GM12878 (cell line): ENCODE results near the gene MPZL1. TPM values are rescaled to one million over a fixed set of nuclear protein-coding genes. Genes with fewer than 3 reads are reported as not detected.

Experiments used
- ATAC-seq: fragments of 200-7000 bp; cut with Tn5 transposase; 3 replicates; pipeline ENCODE4 v1.9.1; 2020; ENCODE audit warnings: mild to moderate bottlenecking, moderate library complexity
- BruUV-seq: library from RNA; stranded (reverse); fragments of 400-500 nt; replicated peaks from 2 replicates; lab custom pipeline; 2021; lab: Mats Ljungman, UMichigan
- CTCF ChIA-PET: fragments of 300-600 bp; sonication (Branson Sonifier 250); formaldehyde crosslinking; extraction: SDS; loops from one replicate; lab custom pipeline; 2021; ENCODE audit warnings: inconsistent platforms; lab: Yijun Ruan, JAX
- POLR2A ChIA-PET: fragments of 350-600 bp; formaldehyde crosslinking; extraction: SDS; loops from one replicate; lab custom pipeline; 2021; ENCODE audit warnings: inconsistent platforms; lab: Charles Lee
- RAD21 ChIA-PET: fragments of 300-600 bp; sonication (Branson Sonifier 250); formaldehyde crosslinking; loops from one replicate; lab custom pipeline; 2023; ENCODE audit warnings: antibody characterized with exemption; ENCODE audit not compliant: unreplicated experiment; lab: Charles Lee
- SMC1A ChIA-PET: fragments of 300-600 bp; sonication (Branson Sonifier 250); formaldehyde crosslinking; loops from one replicate; lab custom pipeline; 2023; ENCODE audit not compliant: unreplicated experiment, uncharacterized antibody; lab: Charles Lee
- DNase-seq: peaks from one replicate; pipeline ENCODE4 v3.0.0-alpha.2; 2011; ENCODE audit warnings: low read depth, low spot score
- FAIRE-seq: peaks from 3 replicates; lab custom pipeline; 2011; peaks lifted over from hg19 to GRCh38; lab: Jason Lieb, UNC
- H2AFZ ChIP-seq: 2 replicates; pipeline ENCODE4 v1.6.0; 2011; ENCODE audit warnings: low read depth, low read length, control low read depth; ENCODE audit not compliant: control insufficient read depth
- H3K27ac ChIP-seq: 2 replicates; pipeline ENCODE4 v1.5.1; 2011; ENCODE audit warnings: control low read depth; ENCODE audit not compliant: control insufficient read depth, insufficient read depth
- H3K27me3 ChIP-seq, 2 experiments: replicated peaks in 1 of 2; 2 replicates each; pipeline versions ENCODE4 v1.6.0 to v1.6.1; 2011; ENCODE audit warnings: low read length in 1 of 2; ENCODE audit not compliant: control insufficient read depth in 2 of 2, insufficient read depth in 2 of 2
- H3K36me3 ChIP-seq, 2 experiments: 2 replicates each; pipeline ENCODE4 v1.5.1; 2011; ENCODE audit warnings: low read length in 1 of 2; ENCODE audit not compliant: control insufficient read depth in 2 of 2, insufficient read depth in 2 of 2
- H3K4me1 ChIP-seq: 2 replicates; pipeline ENCODE4 v1.6.1; 2011; ENCODE audit warnings: mild to moderate bottlenecking, low read length, moderate library complexity, mixed read lengths; ENCODE audit not compliant: control insufficient read depth, insufficient read depth
- H3K4me2 ChIP-seq: 2 replicates; pipeline ENCODE4 v1.6.0; 2011; ENCODE audit warnings: control low read depth; ENCODE audit not compliant: control insufficient read depth, insufficient read depth
- H3K4me3 ChIP-seq: fragments of 200-600 bp; sonication (generic); 2 replicates; pipeline ENCODE4 v1.5.1; 2016
- H3K79me2 ChIP-seq: 2 replicates; pipeline ENCODE4 v1.6.0; 2011; ENCODE audit warnings: low read length; ENCODE audit not compliant: control insufficient read depth, insufficient read depth
- H3K9ac ChIP-seq: 2 replicates; pipeline ENCODE4 v1.8.0; 2011; ENCODE audit warnings: low read length, control low read depth, mixed read lengths; ENCODE audit not compliant: control insufficient read depth, insufficient read depth
- H3K9me3 ChIP-seq: replicated peaks from 3 replicates; pipeline ENCODE4 v1.5.1; 2011; ENCODE audit warnings: mild to moderate bottlenecking, low read length; ENCODE audit not compliant: control insufficient read depth, insufficient read depth
- H4K20me1 ChIP-seq: 2 replicates; pipeline ENCODE4 v1.6.0; 2011; ENCODE audit not compliant: control insufficient read depth, insufficient read depth
- CREM ChIP-seq: IDR thresholded peaks from 2 replicates; pipeline ENCODE4 v1.6.1; 2014; ENCODE audit warnings: antibody characterized with exemption, low read depth
- ESRRA ChIP-seq: IDR thresholded peaks from 2 replicates; pipeline ENCODE4 v1.6.1; 2012; ENCODE audit warnings: mild to moderate bottlenecking, low read length, improper control_type of control experiment
- KAT2A ChIP-seq: conservative IDR thresholded peaks from 2 replicates; pipeline ENCODE4 v1.6.1; 2011; ENCODE audit warnings: low read depth, low read length; ENCODE audit not compliant: control insufficient read depth
- RELA ChIP-seq: fragments of 450-650 bp; IDR thresholded peaks from 2 replicates; pipeline ENCODE4 v1.8.0; 2014; ENCODE audit warnings: borderline replicate concordance; ENCODE audit not compliant: partially characterized antibody
- RUNX3 ChIP-seq: IDR thresholded peaks from 2 replicates; pipeline ENCODE4 v1.6.1; 2012; ENCODE audit warnings: low read length, inconsistent platforms
- SMARCA5 ChIP-seq: fragments of 450-650 bp; IDR thresholded peaks from 2 replicates; pipeline ENCODE4 v1.6.1; 2017; ENCODE audit warnings: mild to moderate bottlenecking
- STAT3 ChIP-seq: IDR thresholded peaks from 2 replicates; pipeline ENCODE4 v1.6.1; 2011; ENCODE audit warnings: low read depth, low read length, improper control_type of control experiment
- TBL1XR1 ChIP-seq: IDR thresholded peaks from 2 replicates; pipeline ENCODE4 v1.6.1; 2012; ENCODE audit warnings: low read depth, low read length, improper control_type of control experiment
- WRNIP1 ChIP-seq: IDR thresholded peaks from 2 replicates; pipeline ENCODE4 v1.6.1; 2011; ENCODE audit warnings: low read depth, low read length, improper control_type of control experiment, borderline replicate concordance
- ZZZ3 ChIP-seq: IDR thresholded peaks from 2 replicates; pipeline ENCODE4 v1.6.1; 2011; ENCODE audit warnings: low read depth; ENCODE audit not compliant: control insufficient read depth, insufficient read length
- WGBS: methylation state at CpG from one replicate; pipeline ENCODE4 v1.1.6; 2016; ENCODE audit warnings: low lambda C conversion rate; ENCODE audit not compliant: insufficient replicate concordance, insufficient coverage; ENCODE audit errors: missing lambda C conversion rate; 5-methylcytosine and 5-hydroxymethylcytosine counted together
- in situ Hi-C: fragments of 300-500 bp; cut with MboI; formaldehyde crosslinking; loops from 9 replicates; pipeline ENCODE4 v1.14.3; 2018; ENCODE audit warnings: mixed read lengths
- intact Hi-C: fragments of 100-400 bp; cut with micrococcal nuclease; formaldehyde crosslinking; loops from one replicate; pipeline ENCODE4 v1.14.2; 2022; ENCODE audit not compliant: unreplicated experiment
- polyA plus RNA-seq, 11 experiments: library from polyadenylated mRNA; depleted of rRNA in 4 of 11; unstranded in 6 of 11; stranded (reverse) in 5 of 11; fragments of >200 nt; fragmentation: Nextera tagmentation in 4 of 11; fragmentation: Illumina TruSeq in 1 of 11; extraction: Ambion mirVana in 4 of 11; extraction: Trizol in 1 of 11; gene quantifications; 1 replicate in 1 of 11; 2 replicates in 10 of 11; pipeline versions ENCODE4 v1.2.1 to v1.2.3, GENCODE V29; 2011 to 2016; ENCODE audit warnings: inconsistent platforms in 2 of 11, missing spikeins in 2 of 11, low read depth in 1 of 11
- total RNA-seq, 4 experiments: library from RNA; depleted of rRNA in 3 of 4; stranded (reverse); fragments of >200 nt in 3 of 4; fragmentation: Illumina TruSeq in 1 of 4; extraction: Trizol in 1 of 4; gene quantifications; 2 replicates each; pipeline versions ENCODE4 v1.2.1 to v1.2.3, GENCODE V29; 2013 to 2021
- TF ChIP-seq, protein P1 (sequence below): fragments of 150-350 bp; IDR thresholded peaks from 2 replicates; pipeline ENCODE4 v1.6.1; 2014; ENCODE audit warnings: mild to moderate bottlenecking, low read depth, low read length
- TF ChIP-seq, protein P2 (sequence below): fragments of 450-650 bp; IDR thresholded peaks from 2 replicates; pipeline ENCODE4 v1.6.1; 2017; ENCODE audit warnings: mild to moderate bottlenecking, low read depth, inconsistent platforms; ENCODE audit not compliant: poor library complexity, severe bottlenecking
- TF ChIP-seq, protein P3 (sequence below): IDR thresholded peaks from 2 replicates; pipeline ENCODE4 v1.6.1; 2012; ENCODE audit warnings: low read depth, low read length, improper control_type of control experiment

The MPZL1 gene
- total and polyA plus RNA-seq, 10 of the 15 experiments (the other 5 are each of a cell fraction or from before 2014, with no cell fraction given): 9.8 to 60.9 (median 45.9) TPM

DNA sequence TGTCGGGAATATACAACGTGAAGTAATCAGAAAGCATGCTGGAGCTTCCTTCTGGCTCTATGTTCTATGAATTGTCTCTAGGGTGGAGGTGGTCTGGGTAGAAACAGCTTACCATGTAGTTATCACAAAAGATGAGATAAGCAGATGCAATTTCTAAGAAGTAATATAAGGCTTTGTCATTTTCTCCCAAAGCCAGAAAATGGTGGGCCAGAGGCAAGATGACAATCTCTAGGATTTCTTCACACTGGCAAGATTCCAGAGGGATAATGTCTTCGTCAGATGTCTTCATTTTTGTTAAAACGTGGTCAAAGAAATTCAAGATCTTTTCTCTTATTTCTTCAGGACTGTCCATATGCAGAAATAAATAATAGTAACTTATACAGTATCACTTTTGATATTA, 114.4 kb downstream of the MPZL1 start:
- Histone ChIP-seq H3K27ac (no peak overlapping the region), H3K9ac (no peak overlapping the region), H3K9me3 (no peaks in the 10 kb centered on the region), H3K79me2 (no peaks in the 10 kb centered on the region), H3K4me3 (no peak overlapping the region), H3K36me3 (no peaks in the 10 kb centered on the region), H2AFZ (no peak overlapping the region), H4K20me1 (no peaks in the 10 kb centered on the region), H3K4me1 (no peaks in the 10 kb centered on the region), H3K27me3 (no peaks in the 10 kb centered on the region), H3K4me2 (no peak overlapping the region)
- no peak for TF ChIP-seq SMARCA5
- TF ChIP-seq ZZZ3: no peak
- TF ChIP-seq ESRRA: no peak
- 22% methylated on average over 4 of the region's 4 CpGs for WGBS
- no TSS peak for BruUV-seq
- ChIA-PET CTCF (no interaction called here), RAD21 (no interaction called here), SMC1A (no interaction called here), POLR2A (no interaction called here)
- FAIRE-seq (no peak), ATAC-seq (no peak), DNase-seq (no peak)
- intact Hi-C loops: no loop called here
- in situ Hi-C loops: no loop called here

DNA sequence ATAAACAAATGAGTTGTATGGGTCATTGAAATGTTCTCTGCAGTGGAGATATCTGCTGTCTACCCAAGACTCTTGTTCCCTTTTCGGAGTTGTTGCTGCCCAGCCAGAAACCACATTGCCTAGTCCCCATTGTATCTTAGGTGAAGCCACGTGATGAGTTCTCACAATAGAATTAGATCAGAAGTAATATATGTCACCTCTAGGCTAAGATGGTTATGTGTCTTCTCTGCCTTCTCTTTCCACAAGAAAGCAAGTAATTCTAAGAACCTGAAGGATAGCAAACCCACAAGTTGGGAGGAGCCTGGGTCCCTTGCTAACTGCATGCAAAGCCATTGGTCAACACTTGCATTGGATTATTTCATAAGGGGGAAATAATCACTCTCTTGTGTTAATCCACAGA, 115.5 kb downstream of the MPZL1 start:
- no TSS peak for BruUV-seq
- H2AFZ ChIP-seq: no peak overlapping the region
- in situ Hi-C loops: no loop called here
- H3K79me2 ChIP-seq: no peaks in the 10 kb centered on the region
- intact Hi-C loops: no loop called here
- H3K27me3 ChIP-seq: no peaks in the 10 kb centered on the region
- 20% methylated on average over 2 of the region's 2 CpGs for WGBS
- ChIA-PET CTCF (no interaction called here), RAD21 (no interaction called here), SMC1A (no interaction called here), POLR2A (no interaction called here)
- DNase-seq: no peak
- no peak overlapping the region for H3K9ac ChIP-seq
- H3K4me3 ChIP-seq: no peak overlapping the region
- H3K36me3 ChIP-seq: no peaks in the 10 kb centered on the region
- no peak overlapping the region for H3K4me2 ChIP-seq
- H3K27ac ChIP-seq: no peak overlapping the region
- no peaks in the 10 kb centered on the region for H4K20me1 ChIP-seq
- H3K9me3 ChIP-seq: no peaks in the 10 kb centered on the region
- FAIRE-seq: no peak
- H3K4me1 ChIP-seq: no peaks in the 10 kb centered on the region
- ATAC-seq: no peak
- TF ChIP-seq TBL1XR1: no peak
- TF ChIP-seq, protein P1, sequence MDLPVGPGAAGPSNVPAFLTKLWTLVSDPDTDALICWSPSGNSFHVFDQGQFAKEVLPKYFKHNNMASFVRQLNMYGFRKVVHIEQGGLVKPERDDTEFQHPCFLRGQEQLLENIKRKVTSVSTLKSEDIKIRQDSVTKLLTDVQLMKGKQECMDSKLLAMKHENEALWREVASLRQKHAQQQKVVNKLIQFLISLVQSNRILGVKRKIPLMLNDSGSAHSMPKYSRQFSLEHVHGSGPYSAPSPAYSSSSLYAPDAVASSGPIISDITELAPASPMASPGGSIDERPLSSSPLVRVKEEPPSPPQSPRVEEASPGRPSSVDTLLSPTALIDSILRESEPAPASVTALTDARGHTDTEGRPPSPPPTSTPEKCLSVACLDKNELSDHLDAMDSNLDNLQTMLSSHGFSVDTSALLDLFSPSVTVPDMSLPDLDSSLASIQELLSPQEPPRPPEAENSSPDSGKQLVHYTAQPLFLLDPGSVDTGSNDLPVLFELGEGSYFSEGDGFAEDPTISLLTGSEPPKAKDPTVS: no peak
- no peak for TF ChIP-seq RELA
- TF ChIP-seq, protein P2, sequence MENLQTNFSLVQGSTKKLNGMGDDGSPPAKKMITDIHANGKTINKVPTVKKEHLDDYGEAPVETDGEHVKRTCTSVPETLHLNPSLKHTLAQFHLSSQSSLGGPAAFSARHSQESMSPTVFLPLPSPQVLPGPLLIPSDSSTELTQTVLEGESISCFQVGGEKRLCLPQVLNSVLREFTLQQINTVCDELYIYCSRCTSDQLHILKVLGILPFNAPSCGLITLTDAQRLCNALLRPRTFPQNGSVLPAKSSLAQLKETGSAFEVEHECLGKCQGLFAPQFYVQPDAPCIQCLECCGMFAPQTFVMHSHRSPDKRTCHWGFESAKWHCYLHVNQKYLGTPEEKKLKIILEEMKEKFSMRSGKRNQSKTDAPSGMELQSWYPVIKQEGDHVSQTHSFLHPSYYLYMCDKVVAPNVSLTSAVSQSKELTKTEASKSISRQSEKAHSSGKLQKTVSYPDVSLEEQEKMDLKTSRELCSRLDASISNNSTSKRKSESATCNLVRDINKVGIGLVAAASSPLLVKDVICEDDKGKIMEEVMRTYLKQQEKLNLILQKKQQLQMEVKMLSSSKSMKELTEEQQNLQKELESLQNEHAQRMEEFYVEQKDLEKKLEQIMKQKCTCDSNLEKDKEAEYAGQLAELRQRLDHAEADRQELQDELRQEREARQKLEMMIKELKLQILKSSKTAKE: no peak
- TF ChIP-seq WRNIP1: no peak
- TF ChIP-seq RUNX3: no peak
- TF ChIP-seq KAT2A: no peak
- TF ChIP-seq, protein P3, sequence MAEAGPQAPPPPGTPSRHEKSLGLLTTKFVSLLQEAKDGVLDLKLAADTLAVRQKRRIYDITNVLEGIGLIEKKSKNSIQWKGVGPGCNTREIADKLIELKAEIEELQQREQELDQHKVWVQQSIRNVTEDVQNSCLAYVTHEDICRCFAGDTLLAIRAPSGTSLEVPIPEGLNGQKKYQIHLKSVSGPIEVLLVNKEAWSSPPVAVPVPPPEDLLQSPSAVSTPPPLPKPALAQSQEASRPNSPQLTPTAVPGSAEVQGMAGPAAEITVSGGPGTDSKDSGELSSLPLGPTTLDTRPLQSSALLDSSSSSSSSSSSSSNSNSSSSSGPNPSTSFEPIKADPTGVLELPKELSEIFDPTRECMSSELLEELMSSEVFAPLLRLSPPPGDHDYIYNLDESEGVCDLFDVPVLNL: no peak
- no peak for TF ChIP-seq STAT3
- TF ChIP-seq CREM: no peak
